Suppressor macrophage (primary cell): ENCODE measurements around the gene KAT7.

Experiments
- DNase-seq, 4 experiments: peaks; one replicate each; pipeline ENCODE4 v3.0.0-alpha.2; 2020 to 2022

Gene KAT7

DNA sequence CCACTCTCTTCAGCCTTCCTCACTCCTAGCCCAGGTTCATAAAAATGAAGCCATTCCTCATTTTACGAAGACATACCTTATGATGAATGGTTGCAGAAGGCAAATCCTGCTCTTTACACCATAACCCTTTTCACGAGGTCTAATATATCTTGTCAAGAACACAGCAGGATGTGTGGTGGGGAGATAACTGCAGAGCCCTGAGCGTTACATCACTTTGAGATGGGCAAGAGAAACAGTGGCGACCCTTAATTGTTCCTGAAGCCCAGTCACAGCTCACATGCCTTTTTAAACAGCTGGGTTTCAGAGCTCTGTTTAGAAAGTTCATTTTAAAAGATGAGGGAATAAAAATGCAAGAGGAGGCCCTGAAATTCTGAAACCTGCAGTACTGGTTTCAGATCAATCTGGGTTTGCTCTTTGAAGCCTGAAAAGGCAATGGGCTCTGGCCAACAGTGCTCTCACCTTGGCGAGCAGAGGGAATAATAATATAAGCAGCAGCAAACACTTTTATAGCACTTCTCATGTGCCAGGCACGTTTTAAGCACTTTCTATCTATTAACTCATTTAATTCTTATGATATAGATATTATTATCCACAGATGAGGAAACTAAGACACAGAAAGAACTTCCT, 27.4 kb upstream of the KAT7 start:
- DNase-seq, result no peak

GRCh38 chr17:49762151-49762941, 26.1 kb upstream of the KAT7 start:
- no peak for DNase-seq

DNA sequence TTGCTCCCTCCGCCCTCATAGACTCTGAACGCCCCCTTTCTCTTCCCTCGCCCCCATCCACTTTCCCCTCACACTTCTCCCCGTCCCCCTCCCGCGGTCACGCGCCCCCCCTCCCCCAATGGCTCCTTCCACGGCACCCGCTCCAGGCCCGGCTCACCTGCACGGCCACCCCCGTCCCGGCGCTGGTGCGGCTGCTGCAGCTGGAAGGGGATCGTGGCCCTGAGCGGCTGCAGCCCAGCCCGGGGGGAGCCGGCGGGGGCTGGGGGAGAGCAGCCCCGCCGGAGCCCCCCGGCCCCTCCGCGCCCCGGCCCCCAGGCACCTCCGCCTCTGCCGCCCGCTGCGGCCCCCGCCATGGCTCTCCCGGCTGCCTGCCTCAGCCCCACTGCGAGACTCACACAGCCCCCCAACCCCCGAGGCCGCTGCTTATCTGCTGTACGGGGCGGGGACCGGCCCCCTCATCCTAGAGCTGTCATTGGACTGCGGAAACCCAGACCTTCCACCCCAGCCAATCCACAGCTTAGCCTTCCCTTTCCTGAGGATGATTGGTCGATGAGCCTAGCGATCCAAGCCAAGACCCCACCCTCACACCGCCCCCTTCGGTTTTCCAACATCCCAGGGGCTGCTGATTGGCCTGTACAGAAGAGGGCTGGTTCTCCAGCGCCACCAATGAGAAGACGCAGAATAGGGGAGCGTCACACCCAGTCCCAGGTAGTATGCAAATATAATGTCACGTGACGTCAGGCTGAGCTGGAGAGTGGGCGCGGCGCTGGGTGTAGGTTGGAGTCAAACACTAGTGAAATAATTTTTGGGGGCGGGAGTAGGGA, 24.5 kb upstream of the KAT7 start, which contains the start of gene FAM117A:
Gene FAM117A, minus strand, starts transcription at position 397 of the 824 bp plus-strand sequence. Its CDS starts 44 bp downstream, at position 353.
- DNase-seq, result peak; percentile 94 to 97 (median 96)

- no peak for DNase-seq
Measured at GRCh38 chr17:49764559-49765180, 23.8 kb upstream of the KAT7 start.

GRCh38 chr17:49766918-49767530, 21.5 kb upstream of the KAT7 start:
- DNase-seq, result no peak

GRCh38 chr17:49775546-49776260, 12.8 kb upstream of the KAT7 start:
- peak in 3 of 4 experiments; percentile 26 to 32 (median 31) for DNase-seq

DNA sequence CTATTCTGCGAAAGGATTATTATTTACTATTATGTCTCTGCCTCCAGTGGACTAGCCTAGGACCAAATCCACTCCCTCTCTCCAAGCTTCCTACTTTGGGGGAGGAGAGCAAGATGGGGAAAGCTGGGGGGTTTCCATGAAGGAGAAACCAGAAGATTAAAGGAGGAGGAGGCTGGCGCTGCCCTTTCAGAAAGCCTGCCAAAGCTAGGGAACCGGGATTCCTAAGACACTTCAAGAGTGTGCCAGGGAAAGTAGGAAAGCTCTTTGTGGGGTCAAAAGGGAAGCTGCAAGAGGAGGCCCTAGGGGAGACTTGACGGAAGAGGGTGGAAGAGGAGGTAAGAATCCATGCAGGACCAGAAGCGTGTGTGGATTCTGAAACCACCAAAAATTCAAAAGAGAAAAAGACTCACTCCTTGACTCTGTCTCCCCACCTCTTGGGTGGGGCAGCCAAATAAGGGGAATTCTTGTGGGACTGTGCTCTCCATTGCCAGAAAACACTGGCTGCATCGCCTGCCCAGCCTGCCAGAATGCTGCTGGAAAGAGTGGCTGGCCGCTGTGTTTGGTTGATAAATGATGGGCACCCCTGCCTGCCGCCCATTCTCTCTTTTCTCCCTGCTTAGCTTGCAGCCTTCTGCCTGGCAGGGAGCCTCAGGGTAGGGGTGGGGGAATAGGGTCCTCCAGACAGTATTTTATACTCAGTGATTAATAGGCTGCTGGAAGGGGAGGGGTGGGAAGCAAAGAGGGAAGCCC, 11.8 kb upstream of the KAT7 start:
- no peak for DNase-seq

- no peak for DNase-seq
Measured at GRCh38 chr17:49777563-49777962, 10.9 kb upstream of the KAT7 start.

DNA sequence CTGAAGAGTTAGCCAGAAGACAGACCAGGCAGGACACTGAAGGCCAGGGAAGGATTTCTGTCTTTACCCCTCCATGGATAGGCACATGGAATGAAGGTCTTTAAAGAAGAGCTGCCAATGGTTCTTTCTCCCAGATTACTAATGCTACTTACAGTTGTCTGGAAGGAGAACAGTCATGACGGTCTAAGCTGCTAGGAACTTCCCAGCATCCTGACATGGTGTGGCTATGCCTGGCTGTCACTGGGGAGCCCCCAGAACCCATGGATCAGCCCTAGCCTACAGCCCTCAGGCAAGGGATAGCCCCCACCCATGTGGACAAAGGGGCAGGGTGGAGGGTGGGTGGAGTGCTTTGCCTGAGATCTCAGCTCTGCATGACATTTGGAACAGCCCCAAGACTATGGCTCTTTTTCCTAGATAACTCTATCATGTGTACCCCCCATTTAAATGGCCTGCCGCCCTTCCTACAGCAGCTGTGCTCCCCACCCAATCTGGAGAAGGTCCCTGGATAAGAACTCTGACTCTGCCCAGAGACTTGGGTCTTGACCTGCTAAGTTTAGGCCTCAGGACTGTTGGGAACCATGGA, 9.2 kb upstream of the KAT7 start:
- DNase-seq, result no peak

DNA sequence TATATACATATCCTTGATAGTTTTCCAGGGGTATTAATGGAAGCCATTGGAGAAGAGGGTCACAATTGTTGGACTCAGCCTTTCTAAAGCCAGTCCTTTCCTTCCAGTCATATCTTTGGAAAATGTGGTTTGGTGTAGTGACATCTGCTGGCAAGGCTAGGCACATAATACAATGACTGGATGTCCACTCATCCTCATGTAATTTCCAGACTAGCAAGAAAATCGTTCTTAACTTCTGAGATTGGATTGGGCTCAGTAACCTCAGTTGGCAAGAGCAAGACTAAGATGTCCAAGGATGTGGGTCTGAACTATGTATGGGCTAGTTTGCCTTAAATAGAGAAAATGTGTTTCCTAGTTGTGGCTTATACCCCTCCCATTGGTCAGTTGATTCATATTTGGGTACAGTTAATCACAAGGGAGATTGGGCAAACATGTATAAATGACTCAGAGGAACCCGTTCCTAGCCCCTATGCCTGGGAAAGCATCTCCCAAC, 8.7 kb upstream of the KAT7 start:
- peak; percentile 45 to 73 (median 65) for DNase-seq

GRCh38 chr17:49783071-49783715, 5.3 kb upstream of the KAT7 start:
- no peak for DNase-seq

DNA sequence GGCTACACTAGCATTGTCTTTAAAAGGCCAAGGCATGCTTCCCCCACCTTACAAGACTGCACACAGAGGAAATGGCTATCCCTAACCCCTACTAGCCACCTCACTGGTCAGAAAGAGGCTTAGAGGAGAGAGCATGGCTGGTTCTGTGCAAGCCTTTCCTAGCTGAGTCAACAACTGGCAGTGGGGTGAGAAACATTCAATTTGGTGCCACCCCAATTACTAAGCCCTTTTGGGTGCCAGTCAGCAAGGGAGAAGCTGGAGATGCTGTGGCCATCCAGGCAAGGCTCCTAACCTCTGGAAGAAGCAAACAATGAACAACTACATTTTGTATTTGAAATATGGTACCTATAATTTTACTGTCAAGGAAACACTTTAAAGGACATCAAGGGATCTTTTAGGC, 4.7 kb upstream of the KAT7 start:
- no peak for DNase-seq

DNA sequence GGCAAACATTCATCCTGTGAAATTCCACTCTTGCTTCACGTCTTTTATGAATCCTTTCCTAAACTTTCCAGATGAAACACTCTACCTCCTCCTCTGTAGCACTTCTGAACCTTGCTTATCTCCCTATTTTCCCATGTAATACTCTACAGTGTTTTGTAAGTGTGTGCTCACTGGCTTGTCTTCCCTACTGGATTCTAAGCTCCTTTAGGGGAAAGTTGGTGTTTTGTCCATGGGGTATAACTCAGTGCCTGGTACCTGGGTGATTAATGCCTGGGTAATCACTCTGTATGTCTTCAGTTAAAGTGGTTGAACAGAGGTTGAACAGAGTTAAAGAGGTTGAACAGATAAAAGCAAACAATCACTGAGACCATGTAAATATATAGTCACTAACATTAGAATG, 3.8 kb upstream of the KAT7 start:
- DNase-seq, result no peak

DNA sequence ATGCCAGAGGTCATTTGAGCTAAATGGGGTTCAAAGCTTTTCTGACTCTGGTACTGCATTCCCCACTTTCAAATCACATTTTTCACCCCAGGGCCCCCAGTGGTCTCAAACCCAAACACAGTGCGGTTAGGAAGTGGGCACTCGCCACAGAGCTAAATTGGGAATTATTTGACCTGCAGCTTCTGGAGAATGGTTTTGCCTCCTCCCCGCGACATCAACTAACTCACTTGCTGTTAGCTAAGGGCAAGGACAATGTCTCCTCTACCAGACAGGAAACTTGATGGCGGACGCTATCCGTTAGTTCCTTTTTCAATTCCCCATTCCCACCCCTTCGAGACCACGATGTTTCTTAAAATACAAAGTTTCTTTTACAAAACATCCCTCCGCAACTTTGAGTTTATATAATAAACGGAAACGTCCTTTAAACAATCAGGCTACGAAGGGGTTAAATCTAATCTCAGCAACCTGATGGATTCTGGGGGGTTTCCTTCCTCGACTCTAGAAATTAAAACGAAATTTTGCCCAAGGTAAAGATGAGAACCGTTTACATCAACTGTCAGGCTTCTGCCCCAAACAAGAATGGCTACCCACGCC, 500 bp upstream of the KAT7 start:
- DNase-seq, result no peak

DNA sequence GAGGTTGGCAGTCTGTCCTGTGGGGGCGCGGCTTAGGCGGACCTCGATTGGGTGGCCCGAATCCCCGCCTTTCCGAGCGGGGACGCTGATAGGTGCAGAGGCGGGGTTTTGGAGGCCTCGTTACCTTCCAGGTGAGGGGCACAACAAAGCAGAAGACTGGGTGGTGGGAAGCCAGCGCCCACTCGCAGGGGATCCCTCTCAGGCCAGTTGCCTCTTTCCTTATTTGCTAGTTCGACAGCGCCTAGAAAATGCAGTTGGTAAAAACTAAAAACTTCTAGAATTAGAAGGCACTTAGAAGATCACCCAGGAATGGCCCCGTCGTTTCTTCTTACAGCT, 730 bp downstream of the KAT7 start:
- no peak for DNase-seq

- no peak for DNase-seq
Measured at GRCh38 chr17:49793309-49793708, 4.8 kb downstream of the KAT7 start.

GRCh38 chr17:49795372-49795771, 6.9 kb downstream of the KAT7 start:
- no peak for DNase-seq

GRCh38 chr17:49798182-49798581, 9.7 kb downstream of the KAT7 start:
- DNase-seq, result no peak

- DNase-seq, result no peak
Measured at GRCh38 chr17:49798738-49799137, 10.3 kb downstream of the KAT7 start.

- DNase-seq, result no peak
Measured at GRCh38 chr17:49809056-49809455, 20.6 kb downstream of the KAT7 start.
